SK-N-SH (cell line): Measurements from ENCODE around the gene ARHGEF28. TPM values are rescaled to one million over a fixed set of nuclear protein-coding genes. Genes with fewer than 3 reads are reported as not detected.
A peak's percentile ranks its signal among the peaks of the same experiment; 100 is the strongest.

ENCODE experiments used
- CTCF ChIA-PET: fragments of 300-600, 350-600 bp; formaldehyde crosslinking; extraction: SDS; loops from one replicate; lab custom pipeline; 2021; lab: Yijun Ruan, JAX
- POLR2A ChIA-PET: fragments of 350-600 bp; sonication (Branson Sonifier 250); formaldehyde crosslinking; extraction: SDS; loops from one replicate; lab custom pipeline; 2020; ENCODE audit warnings: antibody characterized with exemption, inconsistent platforms; lab: Yijun Ruan, JAX
- DNase-seq: peaks from one replicate; pipeline ENCODE4 v3.0.0; 2012
- H2AFZ ChIP-seq: fragments of 200-600 bp; sonication (generic); 2 replicates; pipeline ENCODE4 v1.8.1; 2016; ENCODE audit warnings: antibody characterized with exemption, mild to moderate bottlenecking, low read depth
- H3F3A ChIP-seq: fragments of 200-600 bp; sonication (generic); replicated peaks from 2 replicates; pipeline ENCODE3; 2016; ENCODE audit warnings: antibody characterized with exemption, mild to moderate bottlenecking; ENCODE audit not compliant: insufficient read depth
- H3K27ac ChIP-seq, 2 experiments: fragments of 200-500 bp in 1 of 2; fragments of 200-600 bp in 1 of 2; sonication (Bioruptor generic) in 1 of 2; sonication (generic), shearing (Covaris generic) in 1 of 2; 2 replicates each; pipeline versions ENCODE4 v1.5.1 to v1.6.1; 2014 to 2016; ENCODE audit warnings: low read depth in 2 of 2, inconsistent platforms in 1 of 2, low read length in 1 of 2, mild to moderate bottlenecking in 1 of 2, mixed read lengths in 1 of 2
- H3K27me3 ChIP-seq: fragments of 200-600 bp; sonication (generic), shearing (Covaris generic); 2 replicates; pipeline ENCODE4 v1.6.1; 2016; ENCODE audit warnings: mixed run types; ENCODE audit not compliant: insufficient read depth
- H3K36me3 ChIP-seq, 2 experiments: fragments of 200-500 bp in 1 of 2; fragments of 200-600 bp in 1 of 2; sonication (Bioruptor generic) in 1 of 2; sonication (generic) in 1 of 2; replicated peaks in 1 of 2; 2 replicates each; pipeline versions ENCODE3 to v1.5.1; 2014 to 2016; ENCODE audit warnings: low read length in 1 of 2, mild to moderate bottlenecking in 1 of 2; ENCODE audit not compliant: insufficient read depth in 2 of 2, control insufficient read depth in 1 of 2
- H3K4me1 ChIP-seq, 2 experiments: fragments of 200-500 bp in 1 of 2; fragments of 200-600 bp in 1 of 2; sonication (Bioruptor generic) in 1 of 2; sonication (generic), shearing (Covaris generic) in 1 of 2; 2 replicates each; pipeline versions ENCODE4 v1.5.1 to v1.6.1; 2014 to 2016; ENCODE audit warnings: low read depth in 1 of 2, low read length in 1 of 2, mixed run types in 1 of 2; ENCODE audit not compliant: insufficient read depth in 2 of 2, control insufficient read depth in 1 of 2
- H3K4me2 ChIP-seq: fragments of 200-600 bp; sonication (generic), shearing (Covaris generic); 2 replicates; pipeline ENCODE4 v1.6.1; 2017; ENCODE audit warnings: mixed run types
- H3K4me3 ChIP-seq, 2 experiments: fragments of 200-500 bp in 1 of 2; fragments of 200-600 bp in 1 of 2; sonication (Bioruptor generic) in 1 of 2; sonication (generic), shearing (Covaris generic) in 1 of 2; 2 replicates each; pipeline versions ENCODE4 v1.5.1 to v1.8.1; 2014 to 2016; ENCODE audit warnings: low read depth in 2 of 2, inconsistent platforms in 1 of 2, low read length in 1 of 2, mild to moderate bottlenecking in 1 of 2, mixed read lengths in 1 of 2, moderate library complexity in 1 of 2
- H3K79me2 ChIP-seq: fragments of 200-600 bp; sonication (generic); 2 replicates; pipeline ENCODE4 v1.8.1; 2017; ENCODE audit warnings: mild to moderate bottlenecking; ENCODE audit not compliant: insufficient read depth
- H3K9ac ChIP-seq: fragments of 200-600 bp; sonication (generic); 2 replicates; pipeline ENCODE4 v1.6.1; 2017; ENCODE audit warnings: mixed run types
- H3K9me2 ChIP-seq: fragments of 200-600 bp; sonication (generic); 2 replicates; pipeline ENCODE4 v1.6.1; 2017; ENCODE audit warnings: mixed run types
- H3K9me3 ChIP-seq: fragments of 200-600 bp; sonication (generic); 2 replicates; pipeline ENCODE4 v1.6.1; 2017; ENCODE audit warnings: mixed run types, mild to moderate bottlenecking, moderate library complexity
- H4K20me1 ChIP-seq: fragments of 200-600 bp; sonication (generic); 2 replicates; pipeline ENCODE4 v1.6.1; 2017; ENCODE audit warnings: mild to moderate bottlenecking, mixed run types; ENCODE audit not compliant: insufficient read depth
- CTCF ChIP-seq: fragments of 200-600 bp; sonication (generic); IDR thresholded peaks from 2 replicates; pipeline ENCODE4 v1.6.1; 2017; ENCODE audit warnings: antibody characterized with exemption, mild to moderate bottlenecking, moderate library complexity
- EZH2phosphoT487 ChIP-seq: fragments of 200-600 bp; sonication (generic); IDR thresholded peaks from 2 replicates; pipeline ENCODE4 v1.6.1; 2017; ENCODE audit warnings: low read depth, mixed run types, mild to moderate bottlenecking, antibody characterized with exemption, moderate library complexity, borderline replicate concordance
- FOSL2 ChIP-seq: IDR thresholded peaks from 2 replicates; pipeline ENCODE4 v1.4.0; 2012; ENCODE audit warnings: low read depth, mild to moderate bottlenecking, moderate library complexity, borderline replicate concordance
- FOXM1 ChIP-seq: IDR thresholded peaks from 2 replicates; pipeline ENCODE4 v1.4.0; 2012; ENCODE audit warnings: low read depth, mild to moderate bottlenecking
- IRF3 ChIP-seq: fragments of 150-350 bp; IDR thresholded peaks from 2 replicates; pipeline ENCODE4 v1.6.1; 2016; ENCODE audit warnings: mild to moderate bottlenecking, low read depth, low read length
- MXI1 ChIP-seq: IDR thresholded peaks from 2 replicates; pipeline ENCODE4 v1.6.1; 2012; ENCODE audit warnings: mild to moderate bottlenecking, low read depth, low read length, improper control_type of control experiment
- RAD21 ChIP-seq: IDR thresholded peaks from 2 replicates; pipeline ENCODE4 v1.6.1; 2012; ENCODE audit warnings: mild to moderate bottlenecking, low read length
- RCOR1 ChIP-seq: fragments of 150-350 bp; IDR thresholded peaks from 2 replicates; pipeline ENCODE4 v1.6.1; 2017; ENCODE audit warnings: antibody characterized with exemption, low read length
- RFX5 ChIP-seq: IDR thresholded peaks from 2 replicates; pipeline ENCODE4 v1.6.1; 2012; ENCODE audit warnings: mild to moderate bottlenecking, improper control_type of control experiment, low read length
- RXRA ChIP-seq: IDR thresholded peaks from 2 replicates; pipeline ENCODE4 v1.4.0; 2012; ENCODE audit warnings: low read depth, mild to moderate bottlenecking, borderline replicate concordance
- SIN3A ChIP-seq: IDR thresholded peaks from 2 replicates; pipeline ENCODE4 v1.6.1; 2012; ENCODE audit warnings: low read depth, mild to moderate bottlenecking, low read length, moderate library complexity, borderline replicate concordance
- USF1 ChIP-seq: IDR thresholded peaks from 2 replicates; pipeline ENCODE4 v1.4.0; 2012; ENCODE audit warnings: low read depth, borderline replicate concordance
- USF2 ChIP-seq: fragments of 150-350 bp; IDR thresholded peaks from 2 replicates; pipeline ENCODE4 v1.6.1; 2017; ENCODE audit warnings: antibody characterized with exemption, low read length, low read depth, borderline replicate concordance
- ZBTB33 ChIP-seq: IDR thresholded peaks from 2 replicates; pipeline ENCODE4 v1.4.0; 2012; ENCODE audit warnings: low read depth, borderline replicate concordance
- WGBS: methylation state at CpG from one replicate; pipeline ENCODE4 v1.1.6; 2017; ENCODE audit warnings: low lambda C conversion rate; 5-methylcytosine and 5-hydroxymethylcytosine counted together
- polyA plus RNA-seq, 3 experiments: library from polyadenylated mRNA; depleted of rRNA; stranded (reverse); fragments of >200 nt; gene quantifications; 2 replicates each; pipeline ENCODE4 v1.2.3, GENCODE V29; 2012

ARHGEF28 gene
- polyA plus RNA-seq, 1 of the 3 experiments (the other 2 are of a cell fraction) = 4.2 TPM

GRCh38 chr5:73893813-73894212, 267.8 kb downstream of the ARHGEF28 start:
- Histone ChIP-seq H3K9me2 (no peaks in the 10 kb centered on the region), H3K27me3 (no peaks in the 10 kb centered on the region), H2AFZ (no peak overlapping the region), H3K79me2 (no peaks in the 10 kb centered on the region), H3K27ac (peak overlapping the region in 1 of 2 experiments; percentile 56; a peak in 1 of 4 replicates), H3K4me1 (peaks cover 0 to 7% of the 10 kb centered on the region in 2 experiments; a peak in 2 of 4 replicates), H3K4me2 (no peak overlapping the region), H3F3A (no peaks in the 10 kb centered on the region), H4K20me1 (no peaks in the 10 kb centered on the region), H3K4me3 (no peak overlapping the region), H3K9me3 (no peaks in the 10 kb centered on the region), H3K36me3 (peaks cover 0 to 7% of the 10 kb centered on the region in 2 experiments), H3K9ac (no peak overlapping the region)
- CTCF ChIA-PET = interaction anchor here (1.1 to 3.3 kb wide), 3 partner anchors 9 to 748 kb away, joined by 3 to 17 read pairs (median 4); no protein-coding TSS in a partner anchor
- DNase-seq = no peak
- 92% methylated on average over 2 of the region's 2 CpGs for WGBS
- TF ChIP-seq EZH2phosphoT487 (no peak), USF1 (no peak), USF2 (no peak), MXI1 (no peak), RXRA (no peak), RCOR1 (no peak), RAD21 (no peak), FOXM1 (no peak), SIN3A (no peak), CTCF (no peak), RFX5 (no peak), IRF3 (no peak), FOSL2 (no peak), ZBTB33 (no peak)
- POLR2A ChIA-PET = no interaction called here
